Subcutaneous adipose tissue (tissue), 4 donors: Measurements from ENCODE around the gene DTD2. TPM values are rescaled to one million over a fixed set of nuclear protein-coding genes. Genes with fewer than 3 reads are reported as not detected.

Experiments used
- total RNA-seq, 4 donors: library from RNA; depleted of rRNA; stranded (reverse); fragments of >200 nt; gene quantifications; one replicate each; pipeline ENCODE4 v1.1.0, GENCODE V29; 2016
- TF ChIP-seq, protein P1 (sequence below): fragments of 450-650 bp; IDR thresholded peaks from one replicate; pipeline ENCODE4 v1.5.1; 2016; ENCODE audit warnings: low read depth, mild to moderate bottlenecking, control low read depth, antibody characterized with exemption, moderate library complexity

The DTD2 gene
- total RNA-seq, 4 donors from 2014 or later, result 22.3 to 71.1 (median 34.8) TPM

DNA sequence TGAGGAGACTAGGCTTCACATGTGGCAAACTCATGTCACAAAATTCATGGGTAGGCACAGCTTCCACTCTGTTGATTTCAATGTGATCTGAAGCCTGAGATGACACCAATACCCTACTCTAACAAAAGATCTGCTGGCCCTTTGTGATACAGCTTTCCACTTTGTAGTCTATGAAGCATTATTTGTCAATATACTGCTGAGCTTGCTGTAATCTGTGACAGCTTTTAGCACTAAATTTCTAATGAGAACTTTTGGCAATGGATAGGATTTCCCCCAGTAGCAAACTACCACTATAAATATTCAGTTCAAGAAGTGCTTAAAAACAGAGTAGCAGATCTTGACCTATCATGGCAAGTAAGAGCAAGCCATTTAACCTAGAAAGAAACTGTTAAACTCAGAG is 31.4 kb downstream of the DTD2 start:
- TF ChIP-seq, protein P1, sequence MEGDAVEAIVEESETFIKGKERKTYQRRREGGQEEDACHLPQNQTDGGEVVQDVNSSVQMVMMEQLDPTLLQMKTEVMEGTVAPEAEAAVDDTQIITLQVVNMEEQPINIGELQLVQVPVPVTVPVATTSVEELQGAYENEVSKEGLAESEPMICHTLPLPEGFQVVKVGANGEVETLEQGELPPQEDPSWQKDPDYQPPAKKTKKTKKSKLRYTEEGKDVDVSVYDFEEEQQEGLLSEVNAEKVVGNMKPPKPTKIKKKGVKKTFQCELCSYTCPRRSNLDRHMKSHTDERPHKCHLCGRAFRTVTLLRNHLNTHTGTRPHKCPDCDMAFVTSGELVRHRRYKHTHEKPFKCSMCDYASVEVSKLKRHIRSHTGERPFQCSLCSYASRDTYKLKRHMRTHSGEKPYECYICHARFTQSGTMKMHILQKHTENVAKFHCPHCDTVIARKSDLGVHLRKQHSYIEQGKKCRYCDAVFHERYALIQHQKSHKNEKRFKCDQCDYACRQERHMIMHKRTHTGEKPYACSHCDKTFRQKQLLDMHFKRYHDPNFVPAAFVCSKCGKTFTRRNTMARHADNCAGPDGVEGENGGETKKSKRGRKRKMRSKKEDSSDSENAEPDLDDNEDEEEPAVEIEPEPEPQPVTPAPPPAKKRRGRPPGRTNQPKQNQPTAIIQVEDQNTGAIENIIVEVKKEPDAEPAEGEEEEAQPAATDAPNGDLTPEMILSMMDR, result no peak

DNA sequence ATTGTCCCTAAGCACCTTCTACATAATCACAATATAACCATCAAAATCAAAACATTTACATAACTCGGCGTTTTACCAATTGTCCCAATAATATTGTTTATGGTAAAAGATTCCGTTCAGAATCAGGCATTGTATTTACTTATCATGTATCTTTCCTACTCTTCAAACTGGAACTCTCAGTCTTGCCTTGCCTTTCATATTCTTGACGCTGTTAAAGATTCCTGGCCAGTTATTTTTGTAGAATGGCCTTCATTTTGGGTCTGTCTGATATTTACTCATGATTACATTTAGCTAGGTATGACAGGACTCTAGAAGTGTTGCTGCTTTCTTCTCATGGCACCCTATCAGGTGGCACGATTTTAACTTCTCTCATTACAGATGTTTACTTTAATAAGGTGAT is 36.1 kb downstream of the DTD2 start:
- TF ChIP-seq, protein P1, result no peak

DNA sequence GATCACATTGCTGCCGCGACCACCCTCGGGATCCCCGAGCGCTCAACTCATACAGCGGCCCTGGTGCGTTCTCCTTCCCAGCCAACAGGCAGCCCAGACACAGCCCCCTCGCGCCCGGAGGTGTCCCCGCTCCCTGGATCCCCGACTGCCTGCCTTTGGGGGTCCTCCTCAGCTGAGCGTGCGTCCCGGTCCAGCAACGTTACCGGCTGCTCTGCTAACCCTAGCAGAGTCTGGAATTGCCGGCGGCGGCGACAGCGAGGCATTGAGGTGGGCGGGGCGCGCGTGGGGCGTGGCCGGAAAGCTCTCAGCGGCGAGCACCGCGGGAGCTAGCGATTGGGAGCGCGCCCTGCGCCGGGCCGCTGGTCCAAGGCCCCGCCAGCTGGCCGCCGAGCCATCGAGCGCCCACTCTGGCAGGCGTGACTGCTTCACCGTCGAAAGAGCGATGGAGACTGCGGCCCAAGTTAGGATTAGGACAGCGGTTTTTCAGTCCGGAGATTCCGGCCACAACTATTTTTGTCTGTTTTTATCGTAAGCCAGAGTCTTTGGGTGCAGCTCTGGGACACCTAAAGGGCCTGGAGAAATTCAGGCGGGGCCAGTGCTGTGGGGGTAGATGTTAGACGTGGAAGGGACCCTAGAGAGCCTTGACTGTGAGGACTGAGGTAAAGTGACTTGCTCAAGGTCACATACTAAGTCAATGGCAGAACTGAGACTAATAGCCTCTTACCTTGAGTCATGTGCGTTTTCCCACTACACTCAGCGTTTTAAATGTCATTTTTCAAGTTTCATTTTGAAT is 36.8 kb downstream of the DTD2 start, which contains the start of gene HEATR5A:
HEATR5A (minus strand) TSS at position 232 of the 793 bp plus-strand sequence. CDS start 17,575 bp downstream, outside the sequence.
- TF ChIP-seq, protein P1, result no peak

DNA sequence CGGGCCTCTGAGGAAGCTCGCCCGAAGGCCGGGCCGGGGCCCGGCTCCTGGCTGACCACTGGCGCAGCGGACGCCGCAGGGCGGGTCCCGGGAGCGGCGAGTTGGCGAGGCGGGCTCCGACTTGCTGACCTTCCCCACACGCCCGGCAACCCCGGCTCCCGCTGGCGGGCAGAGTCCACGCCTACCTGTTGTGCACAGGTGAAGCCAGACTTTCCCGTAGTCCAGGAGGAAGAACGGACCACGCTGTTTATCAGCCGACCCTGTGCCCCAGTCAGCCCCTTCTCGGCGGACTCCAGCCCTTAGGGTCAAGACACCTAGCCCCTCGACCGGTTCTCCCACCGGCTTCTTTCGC is 37.4 kb downstream of the DTD2 start:
- TF ChIP-seq, protein P1, result no peak

DNA sequence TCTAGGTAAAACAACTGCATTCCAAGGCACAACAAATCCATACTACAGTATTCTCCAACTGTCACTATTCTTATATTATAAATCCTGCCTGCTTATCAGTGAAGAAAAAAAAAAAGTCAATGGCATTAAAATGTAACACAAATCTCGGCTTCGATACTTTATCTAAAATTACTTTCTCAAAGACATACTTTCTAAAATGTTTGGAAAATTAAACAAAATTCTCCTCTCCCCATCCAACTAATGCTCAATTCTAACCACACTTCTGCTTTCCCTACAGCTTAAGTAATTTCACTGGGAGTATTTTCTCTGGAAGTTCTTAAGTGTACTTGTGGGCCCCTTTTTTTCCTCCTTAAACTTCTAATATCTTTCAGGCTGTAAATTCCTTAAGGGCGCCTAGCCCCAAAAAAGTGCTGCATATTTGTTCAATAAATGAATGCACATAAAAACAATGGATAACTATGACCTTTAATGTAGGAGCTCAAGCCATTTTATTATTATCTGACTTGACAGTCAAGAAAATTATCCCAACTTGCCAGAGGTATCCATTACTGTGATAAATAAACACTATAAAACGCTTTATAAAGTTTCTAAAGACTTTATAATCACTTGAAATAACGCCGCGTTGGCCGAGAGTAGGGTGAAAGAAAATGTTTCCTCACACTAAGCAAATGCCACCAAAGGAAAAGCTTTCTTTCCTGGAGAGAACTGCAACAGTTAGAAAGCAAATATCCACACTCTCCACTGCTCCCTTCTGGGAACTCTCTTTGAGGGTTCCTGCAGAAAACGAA is 37.9 kb downstream of the DTD2 start:
- TF ChIP-seq, protein P1, result no peak

DNA sequence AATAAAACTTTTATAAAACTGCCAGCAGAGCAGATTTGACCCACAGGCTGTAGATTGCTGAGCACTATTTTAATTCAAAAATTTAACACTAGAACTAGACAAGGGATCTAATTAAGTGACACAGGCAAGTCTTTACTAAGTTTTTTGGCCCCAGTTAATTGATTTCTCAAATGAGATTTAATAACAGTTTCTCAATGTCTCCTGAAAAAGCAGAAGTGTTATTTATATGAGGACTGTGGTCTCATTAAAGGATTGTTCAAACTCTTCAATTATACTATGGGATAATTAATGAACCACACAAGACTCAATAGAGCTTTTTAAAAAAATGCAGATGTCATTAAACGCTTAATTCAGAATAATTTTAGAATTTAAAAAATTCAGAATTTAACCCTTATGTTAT is 38.9 kb downstream of the DTD2 start:
- TF ChIP-seq, protein P1, result no peak

DNA sequence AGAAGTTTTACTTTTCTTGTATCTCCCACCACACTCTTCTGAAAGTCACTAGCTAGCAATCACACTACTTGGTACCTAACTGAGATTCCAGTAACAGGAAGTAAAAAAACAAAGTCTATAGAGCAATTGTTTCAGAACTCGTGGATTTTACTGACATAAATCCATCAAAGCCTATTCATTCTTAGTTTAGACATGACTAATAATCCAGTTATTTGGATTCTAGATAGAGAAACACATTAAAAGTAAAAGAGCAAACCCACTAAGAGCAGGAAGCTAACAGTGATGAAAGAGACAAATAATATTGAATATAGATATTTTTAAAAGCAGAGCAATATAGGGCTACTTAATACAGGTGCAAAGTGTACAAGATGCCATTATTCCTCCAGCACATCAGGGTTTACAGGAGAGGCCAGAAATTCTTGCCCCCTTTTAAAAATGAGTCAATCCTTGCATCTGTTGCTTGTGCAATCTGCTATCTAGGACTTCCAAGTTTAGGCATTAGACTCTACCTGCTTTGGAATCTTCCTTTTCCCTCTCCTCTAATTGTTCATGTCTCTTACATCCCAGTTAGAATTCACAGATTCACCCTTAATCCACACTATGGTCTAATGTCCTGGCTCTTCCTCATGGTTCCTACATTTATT is 43.0 kb downstream of the DTD2 start:
- TF ChIP-seq, protein P1, result no peak
